GM23338 (cell line): ENCODE data around the gene ZDHHC1. TPM values are rescaled to one million over a fixed set of nuclear protein-coding genes. Genes with fewer than 3 reads are reported as not detected.

Experiments
- ATAC-seq: fragments of 200-7000 bp; cut with Tn5 transposase; 3 replicates; pipeline ENCODE4 v1.9.1; 2020
- DNase-seq: peaks from one replicate; pipeline ENCODE4 v3.0.0-alpha.2; 2015; ENCODE audit warnings: low spot score
- H2AFZ ChIP-seq: fragments of 200-600 bp; sonication (generic); 2 replicates; pipeline ENCODE4 v1.8.0; 2016; ENCODE audit warnings: antibody characterized with exemption, mild to moderate bottlenecking, moderate library complexity
- H3F3A ChIP-seq: fragments of 200-600 bp; sonication (generic); replicated peaks from 2 replicates; pipeline ENCODE4 v1.8.0; 2017; ENCODE audit warnings: antibody characterized with exemption, mixed run types, low read depth
- H3K27ac ChIP-seq: fragments of 200-600 bp; sonication (generic); 2 replicates; pipeline ENCODE4 v1.6.1; 2016; ENCODE audit warnings: low read depth
- H3K27me3 ChIP-seq: fragments of 200-600 bp; sonication (generic); 2 replicates; pipeline ENCODE4 v1.8.0; 2016; ENCODE audit warnings: mild to moderate bottlenecking, mixed run types, moderate library complexity; ENCODE audit not compliant: insufficient read depth
- H3K36me3 ChIP-seq: fragments of 200-600 bp; sonication (generic); 2 replicates; pipeline ENCODE4 v1.8.0; 2016; ENCODE audit warnings: mild to moderate bottlenecking; ENCODE audit not compliant: insufficient read depth
- H3K4me1 ChIP-seq: fragments of 200-600 bp; sonication (generic); 2 replicates; pipeline ENCODE4 v1.8.0; 2016; ENCODE audit warnings: mild to moderate bottlenecking, moderate library complexity; ENCODE audit not compliant: insufficient read depth
- H3K4me2 ChIP-seq: fragments of 200-600 bp; sonication (generic); 2 replicates; pipeline ENCODE4 v1.7.1; 2017; ENCODE audit warnings: mixed run types
- H3K4me3 ChIP-seq: fragments of 200-600 bp; sonication (generic); 2 replicates; pipeline ENCODE4 v1.6.1; 2016; ENCODE audit warnings: mixed run types
- H3K79me2 ChIP-seq: fragments of 200-600 bp; sonication (generic); replicated peaks from 2 replicates; pipeline ENCODE4 v1.8.0; 2017; ENCODE audit warnings: mild to moderate bottlenecking; ENCODE audit not compliant: insufficient read depth
- H3K9me2 ChIP-seq: fragments of 200-600 bp; sonication (generic); 2 replicates; pipeline ENCODE4 v1.8.0; 2017; ENCODE audit not compliant: insufficient read depth
- H4K20me1 ChIP-seq: fragments of 200-600 bp; sonication (generic); replicated peaks from 2 replicates; pipeline ENCODE4 v1.8.0; 2017; ENCODE audit warnings: mild to moderate bottlenecking; ENCODE audit not compliant: insufficient read depth
- H3K27ac Mint-ChIP-seq: 2 replicates; pipeline ENCODE4 v1.8.0; 2020; ENCODE audit warnings: inconsistent platforms, mild to moderate bottlenecking, moderate library complexity, mixed read lengths
- H3K27me3 Mint-ChIP-seq: 3 replicates; pipeline ENCODE4 v1.8.0; 2022; ENCODE audit warnings: low read depth, mild to moderate bottlenecking, moderate library complexity, mixed read lengths, inconsistent platforms; ENCODE audit not compliant: insufficient read depth, poor library complexity
- H3K36me3 Mint-ChIP-seq: 3 replicates; pipeline ENCODE4 v1.8.0; 2021; ENCODE audit warnings: low read depth, mild to moderate bottlenecking, inconsistent platforms, moderate library complexity, mixed read lengths
- H3K4me1 Mint-ChIP-seq: 3 replicates; pipeline ENCODE4 v1.8.0; 2020; ENCODE audit warnings: mild to moderate bottlenecking, inconsistent platforms, mixed read lengths
- H3K4me3 Mint-ChIP-seq: 3 replicates; pipeline ENCODE4 v1.8.0; 2021; ENCODE audit warnings: moderate library complexity, mild to moderate bottlenecking, inconsistent platforms, mixed read lengths
- H3K9me3 Mint-ChIP-seq: 3 replicates; pipeline ENCODE4 v1.8.0; 2020; ENCODE audit warnings: moderate library complexity, mild to moderate bottlenecking, inconsistent platforms, mixed read lengths
- ETS1 ChIP-seq: IDR thresholded peaks from 2 replicates; pipeline ENCODE4 v1.6.1; 2016; ENCODE audit warnings: antibody characterized with exemption
- EZH2 ChIP-seq: fragments of 200-600 bp; sonication (generic); IDR thresholded peaks from one replicate; pipeline ENCODE4 v1.8.0; 2017; ENCODE audit warnings: antibody characterized with exemption, mild to moderate bottlenecking, low read depth; ENCODE audit not compliant: unreplicated experiment
- EZH2phosphoT487 ChIP-seq: fragments of 200-600 bp; sonication (generic); IDR thresholded peaks from one replicate; pipeline ENCODE4 v1.8.1; 2018; ENCODE audit warnings: antibody characterized with exemption; ENCODE audit not compliant: unreplicated experiment
- JUNB ChIP-seq: IDR thresholded peaks from one replicate; pipeline ENCODE4 v1.6.1; 2016; ENCODE audit warnings: antibody characterized with exemption; ENCODE audit not compliant: unreplicated experiment
- POLR2AphosphoS5 ChIP-seq: IDR thresholded peaks from 2 replicates; pipeline ENCODE4 v1.6.1; 2016; ENCODE audit warnings: antibody characterized with exemption, low read depth
- REST ChIP-seq: IDR thresholded peaks from one replicate; pipeline ENCODE4 v1.6.1; 2018; ENCODE audit warnings: antibody characterized with exemption; ENCODE audit not compliant: unreplicated experiment
- STAT1 ChIP-seq: IDR thresholded peaks from one replicate; pipeline ENCODE4 v1.6.1; 2016; ENCODE audit warnings: antibody characterized with exemption; ENCODE audit not compliant: unreplicated experiment
- ZNF114 ChIP-seq: fragments of 250-450 bp; sonication (Bioruptor Pico); IDR thresholded peaks from 2 replicates; pipeline ENCODE4 v1.5.0; 2020; ENCODE audit warnings: mild to moderate bottlenecking, moderate library complexity
- ZNF331 ChIP-seq: fragments of 250-450 bp; sonication (Bioruptor Pico); IDR thresholded peaks from 2 replicates; pipeline ENCODE4 v1.5.0; 2020; ENCODE audit warnings: low read depth, mild to moderate bottlenecking, moderate library complexity
- ZNF462 ChIP-seq: fragments of 250-450 bp; sonication (Bioruptor Pico); IDR thresholded peaks from 2 replicates; pipeline ENCODE4 v1.5.0; 2020; ENCODE audit warnings: mild to moderate bottlenecking, moderate library complexity
- polyA plus RNA-seq: library from polyadenylated mRNA; unstranded; fragments of >200 nt; fragmentation: Nextera tagmentation; extraction: Ambion mirVana; gene quantifications from 2 replicates; pipeline ENCODE4 v1.2.1, GENCODE V29; 2016
- total RNA-seq: library from RNA; depleted of rRNA; stranded (reverse); fragments of >200 nt; shearing (Covaris generic); gene quantifications from 2 replicates; pipeline ENCODE4 v1.2.3, GENCODE V29; 2014

ZDHHC1 gene
- total and polyA plus RNA-seq, 2 experiments from 2014 or later, result 1.4 to 2.7 TPM

- no peak overlapping the region for H3K4me3 Mint-ChIP-seq
- Histone ChIP-seq H3K27me3 (no peaks in the 10 kb centered on the region), H3K36me3 (no peaks in the 10 kb centered on the region), H3K4me2 (no peak overlapping the region), H4K20me1 (peaks cover 12% of the 10 kb centered on the region; the same call in 1 of the 2 replicates), H3K79me2 (no peaks in the 10 kb centered on the region), H3K4me3 (no peak overlapping the region), H3K27ac (no peak overlapping the region), H3K4me1 (no peaks in the 10 kb centered on the region), H3F3A (0 out of 2 replicates have a peak, but pooled peaks cover 2% of the 10 kb centered on the region), H2AFZ (no peak overlapping the region), H3K9me2 (no peaks in the 10 kb centered on the region)
- no peaks in the 10 kb centered on the region for H3K9me3 Mint-ChIP-seq
- H3K27ac Mint-ChIP-seq, result no peak overlapping the region
- TF ChIP-seq REST (no peak), EZH2phosphoT487 (no peak), ETS1 (no peak), ZNF114 (CRISPR knock-in tag) (no peak), ZNF331 (CRISPR knock-in tag) (no peak), JUNB (no peak), EZH2 (no peak), STAT1 (no peak), POLR2AphosphoS5 (no peak)
- ATAC-seq (no peak), DNase-seq (no peak)
- H3K36me3 Mint-ChIP-seq, result no peaks in the 10 kb centered on the region
- peaks cover 10% of the 10 kb centered on the region for H3K4me1 Mint-ChIP-seq
- H3K27me3 Mint-ChIP-seq, result peaks cover 6% of the 10 kb centered on the region
These were observed 46.0 kb upstream of the ZDHHC1 start for GRCh38 chr16:67462279-67462655.

GRCh38 chr16:67461600-67462278 lies 45.5 kb upstream of the ZDHHC1 start:
- H3K36me3 ChIP-seq, result no peaks in the 10 kb centered on the region
- no peak overlapping the region for H3K4me2 ChIP-seq
- no peak for DNase-seq
- ATAC-seq, result no peak
- TF ChIP-seq JUNB, result no peak
- TF ChIP-seq EZH2phosphoT487, result no peak
- TF ChIP-seq ZNF462 (CRISPR knock-in tag), result no peak
- TF ChIP-seq STAT1, result no peak
- TF ChIP-seq EZH2, result no peak
- H3K27me3 ChIP-seq, result no peaks in the 10 kb centered on the region
- no peaks in the 10 kb centered on the region for H3K79me2 ChIP-seq
- no peak overlapping the region for H3K27ac ChIP-seq
- no peak overlapping the region for H3K4me3 Mint-ChIP-seq
- H2AFZ ChIP-seq, result no peak overlapping the region
- H3K4me3 ChIP-seq, result no peak overlapping the region
- H3K36me3 Mint-ChIP-seq, result no peaks in the 10 kb centered on the region
- H3K9me2 ChIP-seq, result no peaks in the 10 kb centered on the region
- H3K4me1 Mint-ChIP-seq, result peaks cover 10% of the 10 kb centered on the region
- no peaks in the 10 kb centered on the region for H3K9me3 Mint-ChIP-seq
- H4K20me1 ChIP-seq, result peaks cover 12% of the 10 kb centered on the region; the same call in 1 of the 2 replicates
- H3F3A ChIP-seq, result 0 out of 2 replicates have a peak, but pooled peaks cover 2% of the 10 kb centered on the region
- no peaks in the 10 kb centered on the region for H3K4me1 ChIP-seq
- H3K27me3 Mint-ChIP-seq, result peaks cover 6% of the 10 kb centered on the region
- H3K27ac Mint-ChIP-seq, result peak overlapping the region; percentile 56; the same call in 1 of the 2 replicates
